ENCODE results near the gene SYNE2. TPM values are rescaled to one million over a fixed set of nuclear protein-coding genes. Genes with fewer than 3 reads are reported as not detected.

SYNE2 gene
- total and polyA plus RNA-seq, 2 of the 8 experiments (the other 6 are each of a cell fraction or from before 2014, with no cell fraction given) = 32.6 to 46.1 TPM

DNA sequence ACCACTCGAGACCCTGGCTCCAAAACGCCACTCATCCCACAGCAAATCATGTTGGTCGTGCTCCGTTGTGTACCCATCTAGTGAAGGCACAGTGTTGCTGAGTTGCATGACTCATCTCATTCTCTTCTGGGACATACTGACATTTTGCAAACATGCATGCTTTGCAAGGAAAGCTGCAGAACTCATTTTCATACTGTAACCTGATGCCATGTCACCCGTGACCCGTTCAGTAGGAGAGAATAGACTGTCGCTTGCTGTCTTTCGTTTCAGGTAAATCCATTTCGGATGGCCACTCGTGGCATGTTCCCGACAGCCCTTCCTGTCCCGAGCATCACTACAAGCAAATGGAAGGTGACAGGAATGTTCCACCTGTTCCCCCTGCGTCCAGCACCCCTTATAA, 363.2 kb downstream of the SYNE2 start:
- Histone ChIP-seq H3K4me3 (ENCODE audit: extremely low read depth in 1 of 4, insufficient read depth in 2 of 4, low read depth in 3 of 4, low read length in 4 of 4) (no peak overlapping the region), H3K4me1 (replicated peaks in 1 of 4; ENCODE audit: control insufficient read depth in 3 of 4, insufficient read depth in 4 of 4, low read length in 3 of 4) (no peaks in the 10 kb centered on the region), H2BK20ac (ENCODE audit: low read length) (no peak overlapping the region), H3K9ac (replicated peaks in 1 of 4; ENCODE audit: extremely low read depth in 1 of 4, low read depth in 3 of 4, low read length in 3 of 4) (no peak overlapping the region), H3K9me3 (ENCODE audit: insufficient read depth in 2 of 2, low read depth in 1 of 2, low read length in 1 of 2) (no peaks in the 10 kb centered on the region), H3K27me3 (replicated peaks in 1 of 4; ENCODE audit: control insufficient read depth in 3 of 4, extremely low read depth in 1 of 4, insufficient read depth in 3 of 4, low read length in 3 of 4) (no peaks in the 10 kb centered on the region), H3K56ac (replicated peaks; ENCODE audit: insufficient read length, low read depth, low read length) (no peak overlapping the region), H4K8ac (ENCODE audit: extremely low read depth, insufficient read depth, low read length) (no peak overlapping the region), H3K23ac (ENCODE audit: insufficient read length) (no peak overlapping the region), H3K4me2 (ENCODE audit: insufficient read depth in 1 of 2, low read depth in 2 of 2, low read length in 2 of 2) (no peak overlapping the region), H2BK15ac (ENCODE audit: low read length) (no peak overlapping the region), H3K36me3 (ENCODE audit: control insufficient read depth in 2 of 4, insufficient read depth in 4 of 4, low read length in 3 of 4) (peaks cover 13 to 75% (median 44%) of the 10 kb centered on the region in 4 experiments; a peak in 7 of 8 replicates), H3K4ac (replicated peaks; ENCODE audit: insufficient read length, low read depth, low read length) (no peak overlapping the region), H2AK5ac (ENCODE audit: low read depth, low read length) (no peak overlapping the region), H2AFZ (ENCODE audit: low read length) (no peak overlapping the region), H4K20me1 (replicated peaks in 1 of 2; ENCODE audit: control insufficient read depth in 1 of 2, insufficient read depth in 2 of 2, low read length in 2 of 2) (peaks cover 2 to 3% of the 10 kb centered on the region in 2 experiments), H3K79me2 (ENCODE audit: control insufficient read depth in 1 of 2, insufficient read depth in 2 of 2, low read length in 2 of 2) (no peaks in the 10 kb centered on the region), H2BK120ac (replicated peaks; ENCODE audit: low read depth, low read length) (no peak overlapping the region), H3K18ac (ENCODE audit: extremely low read depth, low read length) (no peak overlapping the region), H4K5ac (ENCODE audit: insufficient read length, low read depth, low read length) (no peak overlapping the region), H3K79me1 (ENCODE audit: low read depth, low read length) (no peaks in the 10 kb centered on the region), H2BK5ac (ENCODE audit: low read depth, low read length) (no peak overlapping the region), H3K27ac (ENCODE audit: low read depth, low read length) (no peak overlapping the region), H2BK12ac (ENCODE audit: low read depth, low read length) (no peak overlapping the region), H3K23me2 (ENCODE audit: low read depth, low read length) (no peaks in the 10 kb centered on the region), H3K14ac (ENCODE audit: insufficient read length) (no peak overlapping the region), H4K91ac (replicated peaks; ENCODE audit: insufficient read length, low read length) (no peak overlapping the region)
- WGBS, 2 experiments (ENCODE audit: extremely low coverage in 1 of 2, insufficient coverage in 1 of 2, insufficient read length in 1 of 2, insufficient replicate concordance in 2 of 2, low coverage in 1 of 2, low lambda C conversion rate in 2 of 2, missing lambda C conversion rate in 1 of 2) = 94% methylated on average over 13 of the region's 13 CpGs; no CpG with 5 or more reads in 1 of the 2 experiments
- DNase-seq (ENCODE audit: low read depth in 1 of 2, low spot score in 2 of 2) (no peak), FAIRE-seq (no peak)
- POLR2A ChIA-PET (ENCODE audit: partially characterized antibody) = no interaction called here
- CTCF ChIA-PET (ENCODE audit: partially characterized antibody) = interaction anchor here (0.9 to 1.2 kb wide), 3 partner anchors 23 to 78 kb away, joined by 3 to 5 read pairs (median 4); partner anchors contain the start of gene ESR2
- TF ChIP-seq, protein P1, sequence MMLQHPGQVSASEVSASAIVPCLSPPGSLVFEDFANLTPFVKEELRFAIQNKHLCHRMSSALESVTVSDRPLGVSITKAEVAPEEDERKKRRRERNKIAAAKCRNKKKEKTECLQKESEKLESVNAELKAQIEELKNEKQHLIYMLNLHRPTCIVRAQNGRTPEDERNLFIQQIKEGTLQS (IDR thresholded peaks at IDR 0.05; ENCODE audit: insufficient read depth, low read depth, low read length) = no peak
- TF ChIP-seq SIRT6 (IDR thresholded peaks at IDR 0.05; ENCODE audit: low read length) (no peak), SUZ12 (IDR thresholded peaks at IDR 0.05; ENCODE audit: low read length) (no peak), RAD21 (IDR thresholded peaks at IDR 0.05 in 1 of 2, conservative IDR thresholded peaks at IDR 0.05 in 1 of 2; ENCODE audit: low read depth in 2 of 2, low read length in 2 of 2) (no peak), CBX5 (IDR thresholded peaks at IDR 0.05; ENCODE audit: low read depth, low read length) (no peak), BRCA1 (IDR thresholded peaks at IDR 0.05; ENCODE audit: low read depth, low read length) (no peak), SP1 (IDR thresholded peaks at IDR 0.05; ENCODE audit: low read depth, low read length) (no peak), PHF8 (conservative IDR thresholded peaks at IDR 0.05; ENCODE audit: low read depth, low read length) (no peak)
- TF ChIP-seq, protein P2, sequence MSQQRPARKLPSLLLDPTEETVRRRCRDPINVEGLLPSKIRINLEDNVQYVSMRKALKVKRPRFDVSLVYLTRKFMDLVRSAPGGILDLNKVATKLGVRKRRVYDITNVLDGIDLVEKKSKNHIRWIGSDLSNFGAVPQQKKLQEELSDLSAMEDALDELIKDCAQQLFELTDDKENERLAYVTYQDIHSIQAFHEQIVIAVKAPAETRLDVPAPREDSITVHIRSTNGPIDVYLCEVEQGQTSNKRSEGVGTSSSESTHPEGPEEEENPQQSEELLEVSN (IDR thresholded peaks at IDR 0.05) = no peak
- TF ChIP-seq, protein P3, sequence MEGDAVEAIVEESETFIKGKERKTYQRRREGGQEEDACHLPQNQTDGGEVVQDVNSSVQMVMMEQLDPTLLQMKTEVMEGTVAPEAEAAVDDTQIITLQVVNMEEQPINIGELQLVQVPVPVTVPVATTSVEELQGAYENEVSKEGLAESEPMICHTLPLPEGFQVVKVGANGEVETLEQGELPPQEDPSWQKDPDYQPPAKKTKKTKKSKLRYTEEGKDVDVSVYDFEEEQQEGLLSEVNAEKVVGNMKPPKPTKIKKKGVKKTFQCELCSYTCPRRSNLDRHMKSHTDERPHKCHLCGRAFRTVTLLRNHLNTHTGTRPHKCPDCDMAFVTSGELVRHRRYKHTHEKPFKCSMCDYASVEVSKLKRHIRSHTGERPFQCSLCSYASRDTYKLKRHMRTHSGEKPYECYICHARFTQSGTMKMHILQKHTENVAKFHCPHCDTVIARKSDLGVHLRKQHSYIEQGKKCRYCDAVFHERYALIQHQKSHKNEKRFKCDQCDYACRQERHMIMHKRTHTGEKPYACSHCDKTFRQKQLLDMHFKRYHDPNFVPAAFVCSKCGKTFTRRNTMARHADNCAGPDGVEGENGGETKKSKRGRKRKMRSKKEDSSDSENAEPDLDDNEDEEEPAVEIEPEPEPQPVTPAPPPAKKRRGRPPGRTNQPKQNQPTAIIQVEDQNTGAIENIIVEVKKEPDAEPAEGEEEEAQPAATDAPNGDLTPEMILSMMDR (IDR thresholded peaks at IDR 0.05; ENCODE audit: control extremely low read depth in 1 of 3, insufficient read depth in 1 of 3, low read depth in 1 of 3, low read length in 3 of 3) = no peak

All from H1 (cell line).